OCI-LY3 (cell line): Measurements from ENCODE around the gene CLMN.

Source experiments
- CTCF ChIP-seq: fragments of 200-600, 300-600 bp; sonication (generic); IDR thresholded peaks from 2 replicates; pipeline ENCODE4 v1.5.1; 2014; ENCODE audit warnings: antibody characterized with exemption, low read length, low read depth
- EZH2phosphoT487 ChIP-seq: fragments of 200-600 bp; shearing (Covaris generic); IDR thresholded peaks from 2 replicates; pipeline ENCODE4 v1.6.1; 2018; ENCODE audit warnings: antibody characterized with exemption, mixed run types, low read depth

- TF ChIP-seq CTCF (no peak), EZH2phosphoT487 (no peak)
Observed at GRCh38 chr14:95341564-95341963, 21.9 kb upstream of the CLMN start.
